ENCODE results near the gene ADAMTS8.

GRCh38 chr11:130462101-130462885, 33.9 kb upstream of the ADAMTS8 start:
- TF ChIP-seq EZH2 (IDR thresholded peaks at IDR 0.05; ENCODE audit: insufficient read depth, poor library complexity, severe bottlenecking) (no peak), EZH2phosphoT487 (IDR thresholded peaks at IDR 0.05; ENCODE audit: insufficient read depth, low read depth) (no peak)

Data from GM23248 (cell line).